Suprapubic skin (tissue), 4 donors: ENCODE results near the gene HSPG2.
A peak's percentile ranks its signal among the peaks of the same experiment; 100 is the strongest.

Experiments
- POLR2A ChIP-seq, 2 donors: fragments of 450-650 bp; IDR thresholded peaks; one replicate each; pipeline ENCODE4 v1.6.1; 2017; ENCODE audit warnings: antibody characterized with exemption in 2 of 2, mild to moderate bottlenecking in 2 of 2, moderate library complexity in 2 of 2
- POLR2AphosphoS5 ChIP-seq, 3 donors: sonication (generic); formaldehyde crosslinking; IDR thresholded peaks; one replicate each; pipeline ENCODE4 v1.6.1; 2017; ENCODE audit warnings: antibody characterized with exemption in 3 of 3

DNA sequence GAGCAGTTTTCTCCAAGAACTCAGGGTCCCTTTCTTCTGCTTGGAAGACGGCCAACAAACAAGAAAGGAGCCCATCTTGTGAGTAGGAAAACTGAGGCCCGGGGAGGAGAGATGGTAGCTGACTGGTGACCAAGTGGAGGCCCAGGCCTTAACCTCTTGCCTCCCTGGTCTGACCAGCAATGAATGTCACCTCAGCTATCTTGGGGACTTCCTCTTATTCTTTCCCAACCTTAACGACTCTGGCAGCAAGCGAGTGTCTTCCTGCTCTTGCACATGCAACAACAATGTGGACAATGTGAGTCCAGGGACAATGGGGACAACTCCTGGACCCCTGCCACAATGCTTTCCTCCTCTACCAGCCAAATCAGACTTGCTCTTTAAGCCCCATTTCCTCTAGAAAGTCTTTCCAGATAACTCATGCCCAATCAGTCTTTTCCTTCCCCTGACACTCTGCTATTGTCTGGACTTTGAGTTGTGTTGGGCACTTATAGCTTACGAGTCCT is 12.6 kb downstream of the HSPG2 start:
- TF ChIP-seq POLR2AphosphoS5 (IDR thresholded peaks at IDR 0.05) = peak in 2 of 3 donors; percentile 87 to 88
- no peak for TF ChIP-seq POLR2A (IDR thresholded peaks at IDR 0.05)
